ENCODE measurements around the gene TMEM235.

The TMEM235 gene

GRCh38 chr17:78276098-78276887 lies 44.9 kb downstream of the TMEM235 start:
- no peak overlapping the region for H3K27ac ChIP-seq
- TF ChIP-seq ZFX (IDR thresholded peaks at IDR 0.05; ENCODE audit: borderline replicate concordance) (no peak), CTCF (IDR thresholded peaks at IDR 0.05) (no peak)

GRCh38 chr17:78278139-78278741 lies 46.8 kb downstream of the TMEM235 start:
- no peak for TF ChIP-seq ZFX (IDR thresholded peaks at IDR 0.05; ENCODE audit: borderline replicate concordance)
- TF ChIP-seq CTCF (IDR thresholded peaks at IDR 0.05) = no peak
- no peak overlapping the region for H3K27ac ChIP-seq

GRCh38 chr17:78279360-78279990 lies 48.0 kb downstream of the TMEM235 start:
- no peak for TF ChIP-seq CTCF (IDR thresholded peaks at IDR 0.05)
- TF ChIP-seq ZFX (IDR thresholded peaks at IDR 0.05; ENCODE audit: borderline replicate concordance) = no peak
- H3K27ac ChIP-seq = no peak overlapping the region

- H3K27ac ChIP-seq = no peak overlapping the region
- TF ChIP-seq CTCF (IDR thresholded peaks at IDR 0.05) = no peak
- no peak for TF ChIP-seq ZFX (IDR thresholded peaks at IDR 0.05; ENCODE audit: borderline replicate concordance)
Measured at GRCh38 chr17:78281249-78281845, 49.9 kb downstream of the TMEM235 start.

GRCh38 chr17:78284146-78284545 lies 52.7 kb downstream of the TMEM235 start:
- TF ChIP-seq CTCF (IDR thresholded peaks at IDR 0.05) (no peak), ZFX (IDR thresholded peaks at IDR 0.05; ENCODE audit: borderline replicate concordance) (no peak)
- H3K27ac ChIP-seq = no peak overlapping the region

- no peak overlapping the region for H3K27ac ChIP-seq
- TF ChIP-seq ZFX (IDR thresholded peaks at IDR 0.05; ENCODE audit: borderline replicate concordance) = no peak
- TF ChIP-seq CTCF (IDR thresholded peaks at IDR 0.05) = no peak
Measured at GRCh38 chr17:78289004-78289403, 57.6 kb downstream of the TMEM235 start.
